HepG2 (cell line): Measurements from ENCODE around the gene IGIP. TPM values are rescaled to one million over a fixed set of nuclear protein-coding genes. Genes with fewer than 3 reads are reported as not detected.

Experiments used
- AKAP8 ChIP-seq: sonication (generic); formaldehyde crosslinking; IDR thresholded peaks from 2 replicates; pipeline ENCODE4 v1.5.1; 2020; ENCODE audit warnings: mild to moderate bottlenecking, missing genetic modification reagents
- ELF3 ChIP-seq: IDR thresholded peaks from 2 replicates; pipeline ENCODE4 v1.6.1; 2016; ENCODE audit warnings: missing genetic modification reagents, missing compliant biosample characterization
- FOSL2 ChIP-seq: sonication (generic); formaldehyde crosslinking; IDR thresholded peaks from 2 replicates; pipeline ENCODE4 v1.4.0; 2020; ENCODE audit warnings: missing genetic modification reagents
- FOXA1 ChIP-seq, 2 experiments: fragments of 450-650 bp in 1 of 2; sonication (generic) in 1 of 2; formaldehyde crosslinking in 1 of 2; IDR thresholded peaks; 2 replicates each; pipeline versions ENCODE4 v1.4.0 to v1.6.1; 2016 to 2020; ENCODE audit warnings: missing genetic modification reagents in 1 of 2
- HNF4A ChIP-seq: sonication (generic); formaldehyde crosslinking; IDR thresholded peaks from 2 replicates; pipeline ENCODE4 v1.4.0; 2020; ENCODE audit warnings: missing genetic modification reagents
- JUN ChIP-seq: sonication (generic); formaldehyde crosslinking; IDR thresholded peaks from 2 replicates; pipeline ENCODE4 v1.4.0; 2020; ENCODE audit warnings: mild to moderate bottlenecking, missing genetic modification reagents
- KLF16 ChIP-seq, 2 experiments: sonication (generic) in 1 of 2; formaldehyde crosslinking in 1 of 2; IDR thresholded peaks; 2 replicates each; pipeline versions ENCODE4 v1.6.1 to v1.8.0; 2016 to 2023; ENCODE audit warnings: missing genetic modification reagents in 2 of 2, missing compliant biosample characterization in 1 of 2
- NFKB2 ChIP-seq: sonication (generic); formaldehyde crosslinking; IDR thresholded peaks from 2 replicates; pipeline ENCODE4 v1.4.0; 2020; ENCODE audit warnings: missing genetic modification reagents, borderline replicate concordance
- NFRKB ChIP-seq: fragments of 450-650 bp; IDR thresholded peaks from 2 replicates; pipeline ENCODE4 v1.6.1; 2017
- RBAK ChIP-seq: sonication (generic); formaldehyde crosslinking; IDR thresholded peaks from 2 replicates; pipeline ENCODE4 v1.5.1; 2020; ENCODE audit warnings: mild to moderate bottlenecking, missing genetic modification reagents
- RNF2 ChIP-seq: fragments of 450-650 bp; conservative IDR thresholded peaks from 2 replicates; pipeline ENCODE4 v1.6.1; 2016; ENCODE audit warnings: low read depth
- SALL1 ChIP-seq: sonication (generic); formaldehyde crosslinking; IDR thresholded peaks from 2 replicates; pipeline ENCODE4 v1.8.0; 2022; ENCODE audit warnings: mild to moderate bottlenecking, missing genetic modification reagents
- SNRNP70 ChIP-seq: fragments of 200-400 bp; formaldehyde crosslinking; IDR thresholded peaks from 2 replicates; pipeline ENCODE4 v1.6.1; 2017; ENCODE audit warnings: mild to moderate bottlenecking, low read depth, low read length, moderate library complexity
- SOX5 ChIP-seq: IDR thresholded peaks from 2 replicates; pipeline ENCODE4 v1.6.1; 2016; ENCODE audit warnings: borderline replicate concordance
- SOX6 ChIP-seq, 2 experiments: fragments of 450-650 bp in 1 of 2; sonication (generic) in 1 of 2; formaldehyde crosslinking in 1 of 2; IDR thresholded peaks; 2 replicates each; pipeline versions ENCODE4 v1.4.0 to v1.6.1; 2017 to 2020; ENCODE audit warnings: antibody characterized with exemption in 1 of 2, mild to moderate bottlenecking in 1 of 2, missing genetic modification reagents in 1 of 2
- ZC3H13 ChIP-seq: sonication (generic); formaldehyde crosslinking; IDR thresholded peaks from 2 replicates; pipeline ENCODE4 v1.8.1; 2023; ENCODE audit warnings: mild to moderate bottlenecking, missing genetic modification reagents, moderate library complexity
- ZFP82 ChIP-seq: sonication (generic); formaldehyde crosslinking; IDR thresholded peaks from 2 replicates; pipeline ENCODE4 v1.5.1; 2020; ENCODE audit warnings: mild to moderate bottlenecking, missing genetic modification reagents, borderline replicate concordance
- ZNF180 ChIP-seq: sonication (generic); formaldehyde crosslinking; IDR thresholded peaks from 2 replicates; pipeline ENCODE4 v1.4.0; 2020; ENCODE audit warnings: low read depth, missing genetic modification reagents, borderline replicate concordance
- ZNF496 ChIP-seq: sonication (generic); formaldehyde crosslinking; IDR thresholded peaks from 2 replicates; pipeline ENCODE4 v1.8.1; 2023; ENCODE audit warnings: mild to moderate bottlenecking, moderate library complexity, missing genetic modification reagents; ENCODE audit not compliant: insufficient replicate concordance
- ZNF546 ChIP-seq: sonication (generic); formaldehyde crosslinking; conservative IDR thresholded peaks from 2 replicates; pipeline ENCODE4 v1.8.1; 2023; ENCODE audit warnings: mild to moderate bottlenecking, missing genetic modification reagents
- ZNF629 ChIP-seq: sonication (generic); formaldehyde crosslinking; conservative IDR thresholded peaks from 2 replicates; pipeline ENCODE4 v1.5.0; 2020; ENCODE audit warnings: missing genetic modification reagents
- ZNF670 ChIP-seq: sonication (generic); formaldehyde crosslinking; IDR thresholded peaks from 2 replicates; pipeline ENCODE4 v1.8.0; 2022; ENCODE audit warnings: mild to moderate bottlenecking, missing genetic modification reagents, borderline replicate concordance
- ZNF782 ChIP-seq: sonication (generic); formaldehyde crosslinking; IDR thresholded peaks from 2 replicates; pipeline ENCODE4 v1.4.0; 2020; ENCODE audit warnings: missing genetic modification reagents, mild to moderate bottlenecking, borderline replicate concordance
- polyA plus RNA-seq, 8 experiments: library from polyadenylated mRNA; depleted of rRNA in 3 of 8; stranded (reverse) in 7 of 8; unstranded in 1 of 8; fragments of >200 nt; fragmentation: Illumina TruSeq in 4 of 8; extraction: Trizol in 4 of 8; gene quantifications; 2 replicates each; pipeline versions ENCODE4 v1.2.1 to v1.2.3, GENCODE V29; 2011 to 2016; ENCODE audit warnings: low read depth in 4 of 8, missing spikeins in 1 of 8, mixed read lengths in 1 of 8; ENCODE audit not compliant: insufficient read depth in 1 of 8
- total RNA-seq, 5 experiments: library from RNA; depleted of rRNA; stranded (reverse); fragments of >200 nt; fragmentation: Illumina TruSeq; extraction: Trizol; gene quantifications; 2 replicates each; pipeline ENCODE4 v1.2.3, GENCODE V29; 2016; ENCODE audit warnings: low read depth in 1 of 5
- TF ChIP-seq, protein P1 (sequence below): sonication (generic); formaldehyde crosslinking; IDR thresholded peaks from 2 replicates; pipeline ENCODE4 v1.4.0; 2020; ENCODE audit warnings: missing genetic modification reagents, borderline replicate concordance
- TF ChIP-seq, protein P2 (sequence below): sonication (generic); formaldehyde crosslinking; IDR thresholded peaks from 2 replicates; pipeline ENCODE4 v1.5.0; 2020; ENCODE audit warnings: mild to moderate bottlenecking, missing genetic modification reagents
- TF ChIP-seq, protein P3 (sequence below): sonication (generic); formaldehyde crosslinking; IDR thresholded peaks from 2 replicates; pipeline ENCODE4 v1.9.0; 2021; ENCODE audit warnings: missing genetic modification reagents, borderline replicate concordance

The IGIP gene
- total and polyA plus RNA-seq, 2 of the 13 experiments (the other 11 are each of a cell fraction or from before 2014, with no cell fraction given) = 1.7 to 2.1 TPM

DNA sequence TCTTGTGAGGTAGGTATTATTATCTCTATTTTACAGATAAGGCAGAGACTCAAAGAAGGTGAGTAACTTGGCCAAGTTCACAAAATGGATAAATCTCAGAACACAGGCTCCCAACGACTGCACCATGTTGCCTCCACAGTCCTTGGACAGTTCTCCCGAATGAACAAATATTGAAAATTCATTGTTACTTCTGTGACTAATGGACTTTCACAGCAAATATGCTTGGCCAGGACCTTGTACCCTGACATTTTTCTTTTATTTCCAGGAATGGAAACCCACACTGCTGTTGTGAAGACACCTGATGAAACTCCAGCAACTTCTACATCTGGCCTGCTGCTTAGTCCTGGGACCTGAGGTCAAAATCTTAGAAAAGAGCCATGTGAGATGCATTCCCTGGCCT lies 46.7 kb downstream of the IGIP start (continued):
- TF ChIP-seq, protein P1, sequence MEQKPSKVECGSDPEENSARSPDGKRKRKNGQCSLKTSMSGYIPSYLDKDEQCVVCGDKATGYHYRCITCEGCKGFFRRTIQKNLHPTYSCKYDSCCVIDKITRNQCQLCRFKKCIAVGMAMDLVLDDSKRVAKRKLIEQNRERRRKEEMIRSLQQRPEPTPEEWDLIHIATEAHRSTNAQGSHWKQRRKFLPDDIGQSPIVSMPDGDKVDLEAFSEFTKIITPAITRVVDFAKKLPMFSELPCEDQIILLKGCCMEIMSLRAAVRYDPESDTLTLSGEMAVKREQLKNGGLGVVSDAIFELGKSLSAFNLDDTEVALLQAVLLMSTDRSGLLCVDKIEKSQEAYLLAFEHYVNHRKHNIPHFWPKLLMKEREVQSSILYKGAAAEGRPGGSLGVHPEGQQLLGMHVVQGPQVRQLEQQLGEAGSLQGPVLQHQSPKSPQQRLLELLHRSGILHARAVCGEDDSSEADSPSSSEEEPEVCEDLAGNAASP (CRISPR knock-in tag) = no peak
- TF ChIP-seq ZNF180 (no peak), SALL1 (CRISPR knock-in tag) (peak; percentile 31; the same call in 1 of the 2 replicates), ZNF496 (CRISPR knock-in tag) (no peak), NFRKB (no peak), ZNF782 (CRISPR knock-in tag) (no peak), HNF4A (peak; percentile 67), JUN (CRISPR knock-in tag) (no peak), FOXA1 (IDR thresholded peaks at IDR 0.05) (0 out of 2 replicates have a peak, but pooled peaks have one; percentile 13), FOXA1 (CRISPR knock-in tag; IDR thresholded peaks at IDR 0.05) (0 out of 2 replicates have a peak, but pooled peaks have one; percentile 9), SOX5 (CRISPR knock-in tag) (peak; percentile 71; the same call in 1 of the 2 replicates), ZNF629 (CRISPR knock-in tag) (no peak), KLF16 (CRISPR knock-in tag; IDR thresholded peaks at IDR 0.05) (no peak), ZC3H13 (CRISPR knock-in tag) (no peak), RBAK (no peak), SOX6 (IDR thresholded peaks at IDR 0.05) (no peak), SOX6 (CRISPR knock-in tag; IDR thresholded peaks at IDR 0.05) (peak; percentile 70), ELF3 (CRISPR knock-in tag) (no peak), AKAP8 (CRISPR knock-in tag) (no peak), RNF2 (no peak), ZFP82 (CRISPR knock-in tag) (no peak), SNRNP70 (no peak), FOSL2 (CRISPR knock-in tag) (no peak), ZNF546 (no peak), ZNF670 (no peak), NFKB2 (CRISPR knock-in tag) (no peak)
- TF ChIP-seq, protein P2, sequence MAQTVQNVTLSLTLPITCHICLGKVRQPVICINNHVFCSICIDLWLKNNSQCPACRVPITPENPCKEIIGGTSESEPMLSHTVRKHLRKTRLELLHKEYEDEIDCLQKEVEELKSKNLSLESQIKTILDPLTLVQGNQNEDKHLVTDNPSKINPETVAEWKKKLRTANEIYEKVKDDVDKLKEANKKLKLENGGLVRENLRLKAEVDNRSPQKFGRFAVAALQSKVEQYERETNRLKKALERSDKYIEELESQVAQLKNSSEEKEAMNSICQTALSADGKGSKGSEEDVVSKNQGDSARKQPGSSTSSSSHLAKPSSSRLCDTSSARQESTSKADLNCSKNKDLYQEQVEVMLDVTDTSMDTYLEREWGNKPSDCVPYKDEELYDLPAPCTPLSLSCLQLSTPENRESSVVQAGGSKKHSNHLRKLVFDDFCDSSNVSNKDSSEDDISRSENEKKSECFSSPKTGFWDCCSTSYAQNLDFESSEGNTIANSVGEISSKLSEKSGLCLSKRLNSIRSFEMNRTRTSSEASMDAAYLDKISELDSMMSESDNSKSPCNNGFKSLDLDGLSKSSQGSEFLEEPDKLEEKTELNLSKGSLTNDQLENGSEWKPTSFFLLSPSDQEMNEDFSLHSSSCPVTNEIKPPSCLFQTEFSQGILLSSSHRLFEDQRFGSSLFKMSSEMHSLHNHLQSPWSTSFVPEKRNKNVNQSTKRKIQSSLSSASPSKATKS (CRISPR knock-in tag) = no peak
- TF ChIP-seq, protein P3, sequence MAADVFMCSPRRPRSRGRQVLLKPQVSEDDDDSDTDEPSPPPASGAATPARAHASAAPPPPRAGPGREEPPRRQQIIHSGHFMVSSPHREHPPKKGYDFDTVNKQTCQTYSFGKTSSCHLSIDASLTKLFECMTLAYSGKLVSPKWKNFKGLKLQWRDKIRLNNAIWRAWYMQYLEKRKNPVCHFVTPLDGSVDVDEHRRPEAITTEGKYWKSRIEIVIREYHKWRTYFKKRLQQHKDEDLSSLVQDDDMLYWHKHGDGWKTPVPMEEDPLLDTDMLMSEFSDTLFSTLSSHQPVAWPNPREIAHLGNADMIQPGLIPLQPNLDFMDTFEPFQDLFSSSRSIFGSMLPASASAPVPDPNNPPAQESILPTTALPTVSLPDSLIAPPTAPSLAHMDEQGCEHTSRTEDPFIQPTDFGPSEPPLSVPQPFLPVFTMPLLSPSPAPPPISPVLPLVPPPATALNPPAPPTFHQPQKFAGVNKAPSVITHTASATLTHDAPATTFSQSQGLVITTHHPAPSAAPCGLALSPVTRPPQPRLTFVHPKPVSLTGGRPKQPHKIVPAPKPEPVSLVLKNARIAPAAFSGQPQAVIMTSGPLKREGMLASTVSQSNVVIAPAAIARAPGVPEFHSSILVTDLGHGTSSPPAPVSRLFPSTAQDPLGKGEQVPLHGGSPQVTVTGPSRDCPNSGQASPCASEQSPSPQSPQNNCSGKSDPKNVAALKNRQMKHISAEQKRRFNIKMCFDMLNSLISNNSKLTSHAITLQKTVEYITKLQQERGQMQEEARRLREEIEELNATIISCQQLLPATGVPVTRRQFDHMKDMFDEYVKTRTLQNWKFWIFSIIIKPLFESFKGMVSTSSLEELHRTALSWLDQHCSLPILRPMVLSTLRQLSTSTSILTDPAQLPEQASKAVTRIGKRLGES (CRISPR knock-in tag) = no peak
